HK-2 (cell line): ENCODE data around the gene SUSD3.
"Not testable (repeated sequence)": the region's sequence is repeated elsewhere in the genome, so short reads cannot be mapped to it uniquely, and the experiment has no call there.

ENCODE experiments used
- DNase-seq: peaks from one replicate; pipeline ENCODE4 v3.0.0-alpha.2; 2018; ENCODE audit not compliant: unreplicated experiment

SUSD3 gene

GRCh38 chr9:93111001-93111370 is 52.5 kb downstream of the SUSD3 start:
- DNase-seq = no peak

- peak; percentile 82 for DNase-seq
Measured at GRCh38 chr9:93111371-93112115, 53.0 kb downstream of the SUSD3 start.

GRCh38 chr9:93112116-93112863 is 53.8 kb downstream of the SUSD3 start:
- no peak for DNase-seq

GRCh38 chr9:93112864-93113389 is 54.4 kb downstream of the SUSD3 start:
- DNase-seq = no peak

GRCh38 chr9:93114169-93114983 is 55.9 kb downstream of the SUSD3 start:
- DNase-seq = no peak

GRCh38 chr9:93114984-93115335 is 56.5 kb downstream of the SUSD3 start:
- no peak for DNase-seq

- no peak for DNase-seq
Measured at GRCh38 chr9:93115486-93116071, 57.1 kb downstream of the SUSD3 start.

- peak; percentile 57 for DNase-seq
Measured at GRCh38 chr9:93116072-93116961, 57.8 kb downstream of the SUSD3 start.

- DNase-seq = not testable (repeated sequence)
Measured at GRCh38 chr9:93117521-93117920, 59.0 kb downstream of the SUSD3 start.

GRCh38 chr9:93117924-93118862 is 59.7 kb downstream of the SUSD3 start:
- DNase-seq = no peak

- no peak for DNase-seq
Measured at GRCh38 chr9:93118863-93119702, 60.6 kb downstream of the SUSD3 start.

GRCh38 chr9:93119703-93119952 is 61.1 kb downstream of the SUSD3 start:
- no peak for DNase-seq

GRCh38 chr9:93119953-93120845 is 61.7 kb downstream of the SUSD3 start:
- peak; percentile 96 for DNase-seq

GRCh38 chr9:93120846-93121315 is 62.4 kb downstream of the SUSD3 start:
- no peak for DNase-seq

- no peak for DNase-seq
Measured at GRCh38 chr9:93121316-93122241, 63.1 kb downstream of the SUSD3 start.

GRCh38 chr9:93122721-93123221 is 64.3 kb downstream of the SUSD3 start:
- DNase-seq = no peak
